AG10803 (cell line): ENCODE measurements around the gene FOXC2.

Experiments used
- DNase-seq: peaks from one replicate; pipeline ENCODE4 v3.0.0; 2010; ENCODE audit warnings: low read depth
- H3K4me3 ChIP-seq: 2 replicates; pipeline ENCODE4 v1.5.1; 2011; ENCODE audit warnings: mild to moderate bottlenecking, low read length, control low read depth
- CTCF ChIP-seq: conservative IDR thresholded peaks from 2 replicates; pipeline ENCODE4 v1.5.1; 2011; ENCODE audit warnings: mild to moderate bottlenecking, low read length, control low read depth, inconsistent platforms

FOXC2 gene

GRCh38 chr16:86566601-86566965 is at the start of gene FOXC2:
Gene FOXC2 (plus strand): TSS chr16:86566829. CDS start chr16:86567336, 507 bp downstream.
- peak within 1 kb of the TSS; percentile 65 for H3K4me3 ChIP-seq
- no peak for TF ChIP-seq CTCF
- peak; percentile 94 for DNase-seq

GRCh38 chr16:86517033-86517432 is 49.6 kb upstream of the FOXC2 start:
- H3K4me3 ChIP-seq, result no peak overlapping the region
- TF ChIP-seq CTCF, result no peak
- DNase-seq, result no peak

GRCh38 chr16:86517652-86518258 is 48.9 kb upstream of the FOXC2 start:
- TF ChIP-seq CTCF, result peak; percentile 86
- peak; percentile 62 for DNase-seq
- H3K4me3 ChIP-seq, result no peak overlapping the region

GRCh38 chr16:86519007-86519648 is 47.5 kb upstream of the FOXC2 start:
- DNase-seq, result no peak
- no peak overlapping the region for H3K4me3 ChIP-seq
- no peak for TF ChIP-seq CTCF

- no peak overlapping the region; the same call in 1 of the 2 replicates for H3K4me3 ChIP-seq
- DNase-seq, result peak; percentile 32
- TF ChIP-seq CTCF, result peak; percentile 93
Measured at GRCh38 chr16:86519649-86520316, 46.8 kb upstream of the FOXC2 start.

GRCh38 chr16:86520317-86521210 is 46.1 kb upstream of the FOXC2 start:
- no peak for TF ChIP-seq CTCF
- no peak for DNase-seq
- H3K4me3 ChIP-seq, result no peak overlapping the region; the same call in 1 of the 2 replicates
